Spinal cord (tissue), 10 donors: Measurements from ENCODE around the gene RAD51D. TPM values are rescaled to one million over a fixed set of nuclear protein-coding genes. Genes with fewer than 3 reads are reported as not detected.
"Not testable (repeated sequence)": the region's sequence is repeated elsewhere in the genome, so short reads cannot be mapped to it uniquely, and the experiment has no call there.

Experiments
- DNase-seq, 6 donors: peaks; one replicate each; pipeline versions ENCODE4 v3.0.0 to v3.0.0-alpha.2; 2013 to 2015; ENCODE audit warnings: low spot score in 6 of 6, low read depth in 4 of 6
- H3K27ac ChIP-seq: one replicate; pipeline ENCODE4 v1.5.1; 2013; ENCODE audit warnings: low read depth, low read length, control low read depth
- H3K27me3 ChIP-seq: one replicate; pipeline ENCODE4 v1.6.1; 2013; ENCODE audit warnings: low read length; ENCODE audit not compliant: control insufficient read depth, insufficient read depth
- H3K36me3 ChIP-seq: one replicate; pipeline ENCODE4 v1.6.1; 2013; ENCODE audit warnings: low read length; ENCODE audit not compliant: control insufficient read depth, insufficient read depth
- H3K4me1 ChIP-seq: one replicate; pipeline ENCODE4 v1.6.1; 2013; ENCODE audit warnings: low read length; ENCODE audit not compliant: control insufficient read depth, insufficient read depth
- H3K4me3 ChIP-seq: one replicate; pipeline ENCODE4 v1.5.1; 2013; ENCODE audit warnings: low read depth, low read length, control low read depth
- H3K9me3 ChIP-seq: one replicate; pipeline ENCODE4 v1.6.1; 2013; ENCODE audit warnings: low read length; ENCODE audit not compliant: control insufficient read depth, insufficient read depth
- WGBS: methylation state at CpG from one replicate; pipeline ENCODE4 v1.1.5; 2013; ENCODE audit warnings: missing lambda C conversion rate; ENCODE audit not compliant: insufficient coverage; 5-methylcytosine and 5-hydroxymethylcytosine counted together
- polyA plus RNA-seq, 2 donors: library from polyadenylated mRNA; unstranded; fragments of 120-200 nt; gene quantifications; one replicate each; pipeline ENCODE4 v1.2.1, GENCODE V29; 2013; ENCODE audit not compliant: insufficient read length in 2 of 2
- total RNA-seq, 2 donors: library from RNA; depleted of rRNA in 1 of 2; stranded (reverse); fragments of 120-200 nt in 1 of 2; fragments of >200 nt in 1 of 2; gene quantifications; one replicate each; pipeline versions ENCODE4 v1.2.3 to v1.2.4, GENCODE V29; 2013 to 2014
- donor health status: healthy.

The RAD51D gene
- total and polyA plus RNA-seq, 4 donors = 7.7 to 19.7 (median 12.7) TPM

- no peak for DNase-seq
- Histone ChIP-seq H3K9me3 (no peaks in the 10 kb centered on the region), H3K27ac (no peak overlapping the region), H3K4me3 (no peak overlapping the region), H3K36me3 (no peaks in the 10 kb centered on the region), H3K27me3 (peaks cover 10% of the 10 kb centered on the region), H3K4me1 (no peaks in the 10 kb centered on the region)
- 94% methylated on average over 2 of the region's 2 CpGs for WGBS
Observed at GRCh38 chr17:35159940-35160339, 40.3 kb upstream of the RAD51D start.

DNA sequence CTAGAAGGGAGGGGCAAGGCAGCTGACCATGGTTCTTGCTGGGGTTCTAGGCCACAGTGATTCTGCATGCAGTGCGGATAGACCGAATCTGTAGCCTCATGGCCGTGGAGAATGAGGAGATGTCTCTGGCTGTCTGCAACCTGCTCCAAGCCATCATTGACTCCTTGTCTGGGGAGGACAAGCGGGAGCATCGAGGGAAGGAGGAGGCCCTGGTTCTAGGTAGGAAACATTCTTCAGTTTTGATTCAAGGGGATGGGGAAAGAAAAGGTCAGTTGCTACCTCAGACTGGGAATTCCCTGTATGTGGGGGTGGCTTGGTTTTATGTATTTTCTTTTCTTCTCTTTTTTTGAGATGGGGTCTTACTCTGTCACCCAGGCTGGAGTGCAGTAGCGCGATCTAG is 35.6 kb upstream of the RAD51D start:
- WGBS = 96% methylated on average over 5 of the region's 7 CpGs
- no peak overlapping the region for H3K27ac ChIP-seq
- H3K4me1 ChIP-seq = no peaks in the 10 kb centered on the region
- DNase-seq = no peak
- H3K4me3 ChIP-seq = no peak overlapping the region
- no peaks in the 10 kb centered on the region for H3K9me3 ChIP-seq
- no peaks in the 10 kb centered on the region for H3K36me3 ChIP-seq
- no peaks in the 10 kb centered on the region for H3K27me3 ChIP-seq

DNA sequence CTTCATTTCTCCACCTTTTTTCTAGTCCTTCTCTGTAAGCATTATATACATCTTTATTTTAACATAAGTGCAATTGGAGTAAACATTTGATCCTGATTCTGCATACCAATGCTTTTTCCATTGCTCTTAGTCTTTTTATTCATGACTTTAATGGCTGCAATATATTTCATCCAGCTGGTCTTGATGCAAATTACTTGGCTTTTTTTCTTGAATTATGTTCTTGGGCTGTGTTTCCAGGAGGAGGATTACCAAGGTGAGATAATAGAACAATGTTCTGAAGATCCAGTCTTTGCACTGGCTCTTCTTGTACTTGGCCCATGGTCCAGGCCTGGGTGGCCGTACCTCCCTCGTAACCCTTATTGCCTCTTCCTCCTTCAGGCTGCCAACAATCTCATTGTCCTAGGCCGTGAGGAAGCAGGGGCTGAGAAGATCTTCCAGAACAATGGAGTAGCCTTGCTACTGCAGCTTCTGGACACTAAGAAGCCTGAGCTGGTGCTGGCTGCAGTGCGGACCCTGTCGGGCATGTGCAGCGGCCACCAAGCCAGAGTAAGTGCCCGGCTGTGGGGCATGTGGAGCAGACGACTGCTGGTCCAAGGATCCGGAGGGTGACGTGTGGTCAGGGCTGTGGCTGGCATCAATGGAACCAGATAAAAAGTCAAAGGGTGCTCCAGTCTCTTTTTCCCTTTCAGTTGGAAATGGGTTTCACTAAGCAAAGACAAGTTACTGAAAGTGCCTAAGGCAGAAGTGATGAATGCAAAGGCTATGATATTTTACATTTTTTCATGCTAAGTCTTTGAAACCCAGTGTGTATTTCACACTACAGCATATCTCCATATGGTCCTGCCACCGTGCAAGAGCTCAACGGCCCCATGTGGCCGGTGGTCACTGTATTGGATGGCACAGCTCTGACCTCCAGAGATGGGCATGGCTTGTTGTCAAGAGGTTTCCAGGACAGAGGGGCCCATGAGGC is 34.8 kb upstream of the RAD51D start:
- no peak overlapping the region for H3K27ac ChIP-seq
- H3K36me3 ChIP-seq = no peaks in the 10 kb centered on the region
- peak in 1 of 6 donors; percentile 28 for DNase-seq
- H3K27me3 ChIP-seq = no peaks in the 10 kb centered on the region
- 90% methylated on average over 13 of the region's 13 CpGs for WGBS
- no peaks in the 10 kb centered on the region for H3K4me1 ChIP-seq
- H3K9me3 ChIP-seq = no peaks in the 10 kb centered on the region
- no peak overlapping the region for H3K4me3 ChIP-seq

DNA sequence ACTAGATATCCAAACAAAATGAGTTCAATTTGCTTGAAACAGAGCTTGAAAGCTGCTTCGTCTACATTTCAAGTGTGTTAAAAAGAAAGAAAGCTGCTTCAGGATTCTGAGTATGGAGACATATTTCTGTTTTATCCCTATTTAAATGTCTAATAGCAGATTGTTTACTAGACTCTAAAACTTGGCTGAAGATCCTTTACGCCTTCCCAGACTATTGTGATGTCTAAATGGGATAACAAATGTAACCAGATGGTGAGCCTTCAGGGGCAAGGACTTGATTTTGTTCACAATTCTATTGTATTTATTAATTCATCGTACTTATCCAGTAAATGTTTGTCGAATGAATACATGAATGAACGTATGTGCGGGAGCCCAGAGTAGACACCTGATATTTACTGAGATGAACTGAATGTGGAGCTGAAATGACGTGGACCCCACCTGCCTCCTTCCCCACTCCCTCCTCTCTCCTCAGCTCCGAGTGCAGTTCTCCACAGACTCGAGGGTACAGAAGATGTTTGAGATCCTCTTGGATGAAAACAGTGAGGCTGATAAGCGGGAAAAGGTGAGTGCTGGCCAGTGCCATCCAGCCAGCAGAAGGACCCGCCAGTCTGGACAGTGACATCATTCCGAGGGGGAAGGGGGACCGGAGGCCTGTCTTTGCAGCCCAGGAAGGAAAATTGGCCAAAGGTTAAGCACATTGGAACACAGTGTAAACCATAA is 32.9 kb upstream of the RAD51D start:
- DNase-seq = peak in 2 of 6 donors; percentile 13 to 15
- Histone ChIP-seq H3K4me3 (no peak overlapping the region), H3K27me3 (no peaks in the 10 kb centered on the region), H3K36me3 (no peaks in the 10 kb centered on the region), H3K27ac (no peak overlapping the region), H3K9me3 (no peaks in the 10 kb centered on the region), H3K4me1 (no peaks in the 10 kb centered on the region)
- 79% methylated on average over 4 of the region's 13 CpGs for WGBS

GRCh38 chr17:35151080-35151479 is 31.4 kb upstream of the RAD51D start:
- 91% methylated on average over 22 of the region's 29 CpGs for WGBS
- H3K27me3 ChIP-seq, DNase-seq, H3K9me3 ChIP-seq, H3K27ac ChIP-seq, H3K4me3 ChIP-seq, H3K4me1 ChIP-seq, H3K36me3 ChIP-seq: not testable (repeated sequence)

DNA sequence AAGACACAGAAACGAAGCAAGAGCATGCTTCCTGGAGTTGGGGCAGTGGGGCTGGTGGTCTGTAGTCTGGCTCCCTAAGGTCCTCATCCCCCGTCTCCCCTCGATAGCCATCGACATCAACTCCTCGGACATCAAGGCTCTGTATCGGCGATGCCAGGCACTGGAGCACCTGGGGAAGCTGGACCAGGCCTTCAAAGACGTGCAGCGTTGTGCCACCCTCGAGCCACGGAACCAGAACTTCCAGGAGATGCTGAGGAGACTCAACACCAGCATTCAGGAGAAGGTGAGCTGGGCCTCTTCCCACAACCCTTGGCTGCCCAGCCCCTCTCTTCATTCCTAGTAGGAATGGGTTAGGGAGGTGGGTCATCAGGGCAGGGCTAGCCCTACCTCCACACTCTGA is 30.3 kb upstream of the RAD51D start:
- Histone ChIP-seq H3K27ac (no peak overlapping the region), H3K27me3 (no peaks in the 10 kb centered on the region), H3K4me1 (no peaks in the 10 kb centered on the region), H3K4me3 (no peak overlapping the region), H3K36me3 (no peaks in the 10 kb centered on the region), H3K9me3 (no peaks in the 10 kb centered on the region)
- no peak for DNase-seq
- WGBS = 96% methylated on average over 10 of the region's 11 CpGs

DNA sequence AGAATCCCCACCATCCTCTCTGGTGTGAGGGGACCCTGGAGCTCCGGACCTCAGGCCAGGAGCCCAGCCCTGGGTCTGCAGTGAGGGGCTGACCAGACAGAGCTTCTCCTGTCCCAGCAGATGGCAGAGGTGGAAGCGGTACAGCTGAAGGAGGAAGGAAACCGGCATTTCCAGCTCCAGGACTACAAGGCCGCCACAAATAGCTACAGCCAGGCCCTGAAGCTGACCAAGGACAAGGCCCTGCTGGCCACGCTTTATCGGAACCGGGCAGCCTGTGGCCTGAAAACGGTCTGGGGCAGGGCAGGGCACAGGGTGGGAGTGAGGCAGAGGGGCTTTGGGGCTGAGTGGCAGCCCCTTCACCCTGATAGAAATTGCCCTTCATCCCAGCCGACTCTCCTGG is 28.5 kb upstream of the RAD51D start:
- no peaks in the 10 kb centered on the region for H3K9me3 ChIP-seq
- no peak for DNase-seq
- no peak overlapping the region for H3K4me3 ChIP-seq
- WGBS = 73% methylated on average over 7 of the region's 9 CpGs
- no peaks in the 10 kb centered on the region for H3K4me1 ChIP-seq
- no peaks in the 10 kb centered on the region for H3K36me3 ChIP-seq
- H3K27ac ChIP-seq = no peak overlapping the region
- H3K27me3 ChIP-seq = no peaks in the 10 kb centered on the region

- H3K4me1 ChIP-seq = peaks cover under 1% of the 10 kb centered on the region
- H3K36me3 ChIP-seq = no peaks in the 10 kb centered on the region
- no peaks in the 10 kb centered on the region for H3K9me3 ChIP-seq
- no peak for DNase-seq
- 72% methylated on average over 4 of the region's 4 CpGs for WGBS
- no peak within 1 kb of the TSS for H3K27ac ChIP-seq
- no peak within 1 kb of the TSS for H3K4me3 ChIP-seq
- no peaks in the 10 kb centered on the region for H3K27me3 ChIP-seq
Observed at GRCh38 chr17:35147375-35147905, 27.8 kb upstream of the RAD51D start, which contains the start of gene UNC45B. Gene UNC45B, plus strand, starts transcription at chr17:35147817. Its CDS starts 447 bp downstream, at chr17:35148264.

DNA sequence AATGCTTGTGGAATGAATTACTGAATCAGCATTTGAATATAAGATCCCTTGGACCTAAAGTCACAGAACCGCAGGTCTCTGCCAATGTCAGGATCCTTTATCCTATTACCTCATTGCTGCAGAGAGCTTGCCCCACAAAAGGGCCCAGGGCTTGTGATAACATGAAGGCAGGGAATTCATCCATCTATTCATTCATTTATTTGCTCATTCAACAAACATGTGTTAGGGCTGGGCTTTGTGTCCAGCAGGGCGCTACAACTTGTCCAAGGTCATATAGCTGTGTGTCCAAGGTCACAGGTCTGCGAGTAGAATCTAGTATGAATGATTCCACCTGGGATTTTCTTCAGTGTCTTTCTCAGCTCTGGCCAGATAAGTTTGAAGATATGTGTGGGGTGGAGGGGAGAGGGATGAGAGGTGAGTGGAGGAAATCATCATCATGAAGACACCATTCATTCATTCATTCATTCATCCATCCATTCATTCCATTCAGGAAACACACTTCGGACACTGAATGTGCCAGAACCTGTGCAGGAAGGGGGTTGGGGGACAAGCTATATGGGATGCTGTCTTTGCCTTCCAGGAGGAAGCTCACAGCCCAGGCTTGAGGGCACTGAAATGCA is 26.7 kb upstream of the RAD51D start:
- H3K4me1 ChIP-seq = peaks cover 4% of the 10 kb centered on the region
- H3K27me3 ChIP-seq = no peaks in the 10 kb centered on the region
- WGBS = 68% methylated on average over 4 of the region's 4 CpGs
- no peak overlapping the region for H3K4me3 ChIP-seq
- H3K27ac ChIP-seq = no peak overlapping the region
- DNase-seq = no peak
- no peaks in the 10 kb centered on the region for H3K9me3 ChIP-seq
- no peaks in the 10 kb centered on the region for H3K36me3 ChIP-seq
